Measurements from ENCODE around the gene TMEM140.
"Not testable (repeated sequence)": the region's sequence is repeated elsewhere in the genome, so short reads cannot be mapped to it uniquely, and the experiment has no call there.

The TMEM140 gene

DNA sequence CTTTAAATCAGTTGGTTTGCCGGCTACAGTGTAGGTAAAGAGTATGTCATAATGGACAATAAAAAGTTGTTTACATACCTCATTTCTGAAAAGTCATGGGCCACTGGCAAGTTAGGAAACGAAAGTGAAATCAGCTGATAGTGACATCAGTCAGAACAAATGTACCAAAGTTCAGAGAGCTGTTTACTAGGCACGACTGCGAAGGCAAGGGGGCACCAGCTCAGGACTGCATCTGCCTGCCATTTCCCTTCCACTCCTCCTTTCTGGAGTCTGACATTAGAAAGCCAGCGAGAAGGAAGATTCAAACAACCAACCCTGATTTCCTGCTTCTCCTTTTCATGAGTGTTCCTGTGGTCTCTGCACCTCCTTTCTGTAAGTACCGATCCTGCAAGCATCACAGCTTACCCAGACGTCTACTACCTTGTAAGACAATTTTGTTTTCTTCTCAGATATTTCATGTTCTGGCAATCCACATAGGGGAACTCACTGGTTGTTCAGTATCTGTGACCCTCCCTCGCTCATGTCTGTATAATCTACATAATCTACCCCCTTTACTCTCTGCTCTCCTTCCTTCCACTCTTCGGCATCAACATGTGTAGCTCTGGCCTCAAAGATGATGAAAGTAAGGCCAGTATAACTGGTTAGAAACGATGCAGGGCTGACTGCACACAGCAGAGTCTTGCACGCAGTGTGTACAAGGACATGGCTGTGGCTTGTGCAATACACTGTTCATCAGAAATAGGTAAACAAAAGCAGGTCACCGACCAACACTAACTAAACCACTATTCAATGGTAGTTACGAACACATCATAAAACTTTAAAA is at the start of gene TMEM140:
Gene TMEM140, plus strand, starts transcription at position 174 of the 823 bp plus-strand sequence. CDS start 16,370 bp downstream, outside the sequence.
- DNase-seq (ENCODE audit: insufficient read length, low spot score): no peak
- TF ChIP-seq POLR2A (IDR thresholded peaks at IDR 0.05; ENCODE audit: low read depth, low read length): no peak

DNA sequence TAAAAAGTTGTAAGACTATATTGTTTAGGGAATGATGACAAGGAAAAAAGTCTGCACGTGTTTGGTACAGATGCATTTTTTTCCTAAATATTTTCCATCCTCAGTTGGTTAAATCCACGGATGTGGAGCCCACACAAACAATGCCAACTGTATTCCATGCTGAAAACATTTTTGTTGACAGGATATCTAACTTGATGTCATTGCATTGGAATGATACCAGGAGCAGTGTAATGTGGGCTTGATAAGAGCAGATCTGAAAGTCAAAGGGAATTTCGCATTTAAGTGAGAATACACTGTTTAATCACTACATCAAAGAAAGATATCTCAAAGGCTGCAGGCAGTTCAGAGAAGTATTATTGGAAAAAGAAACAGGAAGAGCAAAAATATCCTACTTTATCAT is 49.5 kb upstream of the TMEM140 start:
- DNase-seq (ENCODE audit: insufficient read length, low spot score): no peak
- TF ChIP-seq POLR2A (IDR thresholded peaks at IDR 0.05; ENCODE audit: low read depth, low read length): no peak
- no peak for FAIRE-seq

More for the DNA sequence above, at the start of gene TMEM140:
- FAIRE-seq: peak; percentile 73

DNA sequence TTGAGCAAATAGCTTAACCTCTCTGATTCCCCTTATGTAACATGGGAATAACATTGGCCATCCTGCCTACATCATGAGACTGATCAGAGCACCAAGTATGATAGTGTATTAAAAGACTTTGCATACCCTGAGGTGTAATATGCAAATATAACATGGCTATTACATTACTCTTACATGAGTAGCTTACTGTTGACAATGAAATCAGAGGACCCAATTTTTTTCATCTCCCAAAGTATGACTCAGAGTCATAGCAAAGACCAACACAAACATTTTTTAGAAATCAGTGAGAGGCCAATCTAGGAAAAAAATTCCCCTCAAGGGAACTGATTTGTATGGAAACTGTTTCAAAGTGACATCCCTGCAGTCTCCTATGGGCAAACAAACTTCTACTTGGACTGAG is 47.0 kb upstream of the TMEM140 start:
- TF ChIP-seq POLR2A (IDR thresholded peaks at IDR 0.05; ENCODE audit: low read depth, low read length): no peak
- DNase-seq (ENCODE audit: insufficient read length, low spot score) (no peak), FAIRE-seq (no peak)

DNA sequence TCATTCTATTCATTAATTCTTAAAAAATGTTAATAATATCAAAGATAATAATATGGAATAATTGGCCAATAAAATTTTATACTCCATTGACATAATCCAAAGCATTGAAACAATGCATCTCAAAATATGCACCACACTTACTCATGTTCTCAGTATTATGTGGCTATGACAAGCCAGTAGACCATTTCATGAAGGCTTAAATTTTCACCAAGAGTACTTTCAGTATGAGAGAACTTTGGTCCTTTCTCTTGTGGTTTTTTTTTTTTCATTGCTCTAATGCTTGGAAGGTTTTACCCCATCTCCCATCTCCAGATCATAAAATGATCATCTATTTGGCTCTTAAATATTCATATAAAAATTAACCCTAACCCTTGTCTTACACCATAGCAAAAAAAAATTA is 45.5 kb upstream of the TMEM140 start:
- DNase-seq (ENCODE audit: insufficient read length, low spot score): no peak
- TF ChIP-seq POLR2A (IDR thresholded peaks at IDR 0.05; ENCODE audit: low read depth, low read length): no peak
- FAIRE-seq: no peak

DNA sequence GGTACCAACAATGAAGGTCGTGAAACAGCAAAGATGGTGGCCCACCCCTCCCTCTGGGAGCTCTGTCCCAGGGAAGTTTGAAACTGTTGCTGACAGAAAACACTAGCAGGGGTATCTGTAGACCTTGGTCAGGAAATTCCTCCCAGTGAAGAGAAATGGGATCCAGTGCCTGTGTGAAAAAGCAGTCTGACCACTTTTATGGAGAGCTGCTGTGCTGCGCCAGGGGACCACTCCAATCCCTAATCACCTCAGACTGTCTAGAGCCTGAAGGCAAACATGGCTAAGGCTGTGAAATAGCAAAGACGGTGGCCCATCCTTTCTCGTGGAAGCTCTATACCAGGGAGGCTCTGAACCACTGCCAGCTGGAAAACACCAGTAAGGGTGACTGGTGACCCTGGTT is 38.3 kb upstream of the TMEM140 start:
- FAIRE-seq (no peak), DNase-seq (ENCODE audit: insufficient read length, low spot score) (no peak)
- TF ChIP-seq POLR2A (IDR thresholded peaks at IDR 0.05; ENCODE audit: low read depth, low read length): no peak

DNA sequence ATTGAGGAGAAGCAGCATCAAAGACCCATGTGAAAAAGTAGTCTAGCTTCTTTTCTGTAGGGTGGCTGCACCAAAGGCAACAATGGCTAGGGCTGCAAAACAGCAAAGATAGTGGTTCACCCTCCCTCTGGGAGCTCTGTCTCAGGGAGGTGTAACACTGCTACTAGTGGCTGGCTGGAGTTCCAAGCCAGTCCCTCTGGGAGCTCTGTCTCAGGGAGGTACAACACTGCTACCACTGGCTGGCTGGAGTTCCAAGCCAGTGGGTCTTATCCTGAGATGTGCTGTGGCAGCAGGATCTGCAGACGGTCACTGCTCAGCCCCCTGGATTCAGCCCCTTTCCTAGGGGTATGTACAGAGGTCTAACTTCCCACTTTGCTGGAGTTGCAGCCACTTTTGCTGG is 37.9 kb upstream of the TMEM140 start:
- TF ChIP-seq POLR2A (IDR thresholded peaks at IDR 0.05; ENCODE audit: low read depth, low read length): no peak
- FAIRE-seq (no peak), DNase-seq (ENCODE audit: insufficient read length, low spot score) (no peak)

DNA sequence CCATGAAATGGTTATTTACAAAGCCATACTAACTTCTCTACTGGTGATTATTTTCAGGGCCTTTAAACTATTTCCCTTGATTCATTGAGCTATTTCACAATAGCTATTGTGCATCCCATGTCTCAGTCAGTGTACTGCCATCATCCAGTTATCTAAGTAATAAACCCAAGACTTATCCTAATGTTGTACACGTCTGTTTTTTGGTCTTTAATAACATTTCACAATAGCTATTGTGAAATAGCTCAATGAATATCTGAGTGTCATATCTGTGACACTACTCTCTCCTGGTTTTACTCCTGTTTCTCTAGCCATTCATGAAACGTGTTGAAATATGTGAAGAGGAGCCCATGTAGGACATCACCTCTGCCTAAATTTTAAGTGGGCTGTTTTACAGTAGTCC is 36.5 kb upstream of the TMEM140 start:
- DNase-seq (ENCODE audit: insufficient read length, low spot score) (no peak), FAIRE-seq (no peak)
- TF ChIP-seq POLR2A (IDR thresholded peaks at IDR 0.05; ENCODE audit: low read depth, low read length): no peak

DNA sequence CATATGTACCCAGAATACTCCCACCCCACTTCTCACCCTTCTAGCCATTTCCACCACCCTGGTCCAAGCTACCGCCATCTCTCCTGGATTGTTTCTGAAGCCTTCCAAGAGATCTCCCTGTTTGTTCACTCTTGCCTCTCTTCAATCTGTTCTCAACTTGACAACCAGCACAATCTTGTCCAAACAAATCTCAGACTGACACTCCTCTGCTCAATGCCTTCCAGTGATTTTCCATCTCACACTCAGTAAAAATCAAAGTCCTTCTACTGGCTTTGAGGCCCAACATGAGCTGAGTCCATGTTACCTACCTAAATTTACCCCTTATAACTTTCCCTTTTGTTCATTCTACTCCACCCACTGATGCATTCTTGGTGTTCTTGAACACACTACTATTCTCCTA is 33.2 kb upstream of the TMEM140 start:
- DNase-seq (ENCODE audit: insufficient read length, low spot score) (no peak), FAIRE-seq (no peak)
- no peak for TF ChIP-seq POLR2A (IDR thresholded peaks at IDR 0.05; ENCODE audit: low read depth, low read length)

DNA sequence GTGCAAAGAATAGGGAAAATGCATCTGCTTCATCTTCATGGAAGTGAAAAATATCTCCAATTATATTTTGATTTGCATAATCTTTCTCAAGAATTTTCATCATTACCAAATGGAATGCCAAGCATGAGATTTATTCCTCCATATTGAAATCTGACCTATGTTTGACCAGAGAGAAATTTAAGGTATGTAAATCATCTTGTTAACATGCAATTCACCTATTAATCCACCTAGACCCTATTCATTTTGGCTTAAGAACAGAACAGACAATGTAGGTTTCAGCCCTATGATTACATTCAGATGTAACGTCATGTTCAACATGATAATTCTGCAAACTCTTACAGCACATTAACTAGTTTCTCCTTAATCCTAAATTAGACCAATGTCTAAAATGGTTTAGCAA is 30.8 kb upstream of the TMEM140 start:
- FAIRE-seq (no peak), DNase-seq (ENCODE audit: insufficient read length, low spot score) (no peak)
- TF ChIP-seq POLR2A (IDR thresholded peaks at IDR 0.05; ENCODE audit: low read depth, low read length): no peak

DNA sequence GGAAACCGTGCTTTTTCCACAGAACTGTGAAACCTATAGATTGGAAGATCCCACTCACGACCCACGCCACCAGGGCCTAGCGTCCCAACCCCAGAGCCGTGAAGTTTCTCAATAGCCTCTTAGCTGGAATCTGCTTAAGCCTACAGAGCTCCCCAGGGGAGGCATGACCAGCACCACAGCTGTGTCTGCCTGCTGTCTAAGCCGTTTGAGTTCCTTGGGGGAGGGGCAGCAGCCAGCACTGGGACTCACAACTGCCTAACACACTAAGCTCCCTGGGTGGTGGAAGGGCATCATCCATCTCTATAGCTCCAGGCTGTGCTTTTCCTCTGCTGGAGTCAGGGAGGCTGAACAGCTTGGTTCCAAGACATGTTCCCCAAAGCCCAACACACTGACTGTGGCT is 26.0 kb upstream of the TMEM140 start:
- FAIRE-seq (no peak), DNase-seq (ENCODE audit: insufficient read length, low spot score) (no peak)
- no peak for TF ChIP-seq POLR2A (IDR thresholded peaks at IDR 0.05; ENCODE audit: low read depth, low read length)

DNA sequence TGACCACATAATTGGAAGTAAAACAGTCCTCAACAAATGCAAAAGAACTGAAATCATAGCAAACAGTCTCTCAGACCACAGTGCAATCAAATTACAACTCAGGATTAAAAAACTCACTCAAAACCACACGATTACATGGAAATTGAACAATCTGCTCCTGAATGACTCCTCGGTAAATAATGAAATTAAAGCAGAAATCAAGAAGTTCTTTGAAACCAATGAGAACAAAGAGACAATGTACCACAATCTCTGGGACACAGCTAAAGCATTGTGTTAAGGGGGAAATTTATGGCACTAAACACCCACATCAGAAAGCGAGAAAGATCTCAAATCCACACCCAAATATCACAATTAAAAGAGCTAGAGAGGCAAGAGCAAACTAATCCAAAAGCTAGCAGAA is 23.2 kb upstream of the TMEM140 start:
- not testable (repeated sequence) for FAIRE-seq; DNase-seq (ENCODE audit: insufficient read length, low spot score)

DNA sequence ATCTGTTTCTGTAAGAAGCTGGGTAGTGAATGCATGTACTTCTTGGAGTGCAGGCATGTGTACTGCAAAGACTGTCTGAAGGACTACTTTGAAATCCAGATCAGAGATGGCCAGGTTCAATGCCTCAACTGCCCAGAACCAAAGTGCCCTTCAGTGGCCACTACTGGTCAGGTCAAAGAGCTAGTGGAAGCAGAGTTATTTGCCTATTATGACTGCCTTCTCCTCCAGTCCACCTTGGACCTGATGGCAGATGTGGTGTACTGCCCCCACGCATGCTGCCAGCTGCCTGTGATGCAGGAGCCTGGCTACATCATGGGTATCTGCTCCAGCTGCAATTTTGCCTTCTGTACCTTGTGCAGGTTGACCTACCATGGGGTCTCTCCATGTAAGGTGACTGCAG is 18.9 kb upstream of the TMEM140 start:
- TF ChIP-seq POLR2A (IDR thresholded peaks at IDR 0.05; ENCODE audit: low read depth, low read length): no peak
- FAIRE-seq (no peak), DNase-seq (ENCODE audit: insufficient read length, low spot score) (no peak)

DNA sequence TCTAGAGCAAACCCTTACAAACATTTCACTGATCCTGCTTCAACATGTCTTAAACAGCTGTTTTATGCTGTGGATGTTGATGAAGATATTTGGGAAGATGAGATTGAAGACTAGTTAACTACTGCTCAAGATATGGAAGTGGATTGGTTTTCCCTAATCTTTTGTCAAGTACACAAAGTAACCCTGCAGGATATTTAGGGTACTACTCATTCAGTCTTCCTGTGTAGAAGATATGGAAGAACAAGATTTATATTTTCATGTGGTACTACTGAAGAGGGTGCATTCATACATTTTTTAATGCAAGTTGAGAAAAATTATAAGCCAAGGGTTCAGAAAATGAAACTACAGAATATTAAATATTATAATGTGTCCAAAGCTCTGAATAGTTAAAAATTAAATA is 18.3 kb upstream of the TMEM140 start:
- DNase-seq (ENCODE audit: insufficient read length, low spot score) (no peak), FAIRE-seq (no peak)
- no peak for TF ChIP-seq POLR2A (IDR thresholded peaks at IDR 0.05; ENCODE audit: low read depth, low read length)

DNA sequence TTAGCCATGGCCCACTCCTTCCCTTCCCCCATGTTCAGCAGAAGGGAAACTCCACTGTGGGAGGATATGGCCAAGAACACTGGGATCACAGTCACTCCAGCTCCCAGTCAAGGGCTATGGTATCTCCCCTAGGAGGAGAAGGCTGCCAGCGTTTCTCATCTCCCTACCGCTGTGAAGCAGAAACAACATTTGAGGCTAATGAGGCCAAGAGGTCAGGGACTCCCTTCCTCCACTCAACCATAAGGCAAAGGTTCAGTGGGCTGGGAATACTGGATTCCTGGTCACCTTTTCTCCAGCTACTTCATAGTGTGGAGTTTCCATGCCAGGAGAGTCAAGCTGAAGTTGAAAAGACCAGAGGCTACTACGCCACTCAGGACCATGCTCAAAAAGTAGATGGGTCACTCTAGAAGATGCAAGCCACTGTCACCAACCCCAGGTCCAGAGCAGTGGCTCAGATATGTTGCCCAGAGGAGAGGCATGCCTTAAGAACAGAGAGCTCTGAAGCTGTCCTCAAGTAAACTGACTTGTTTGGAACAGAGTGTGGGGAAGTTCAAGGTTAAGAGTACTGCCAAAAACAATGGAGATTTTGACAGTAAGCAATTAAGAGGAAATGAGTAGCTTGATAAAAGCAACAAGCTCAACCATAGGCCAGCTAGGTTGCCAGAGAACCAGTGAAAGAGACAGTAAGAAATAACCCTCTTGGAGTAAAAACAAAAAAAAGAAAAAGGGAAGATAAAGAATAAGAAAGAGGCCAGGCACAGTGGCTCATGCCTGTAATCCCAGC is 3.8 kb upstream of the TMEM140 start:
- FAIRE-seq (no peak), DNase-seq (ENCODE audit: insufficient read length, low spot score) (no peak)
- TF ChIP-seq POLR2A (IDR thresholded peaks at IDR 0.05; ENCODE audit: low read depth, low read length): no peak
